ENCODE measurements around the gene CCDC188.

- no peak for TF ChIP-seq CTCF (conservative IDR thresholded peaks at IDR 0.05)
- no peak for TF ChIP-seq EZH2 (IDR thresholded peaks at IDR 0.05; ENCODE audit: low read depth)
Observed at GRCh38 chr22:20132686-20133246, 18.1 kb downstream of the CCDC188 start.
